ENCODE measurements around the gene CDH4. TPM values are rescaled to one million over a fixed set of nuclear protein-coding genes. Genes with fewer than 3 reads are reported as not detected.

The CDH4 gene
- total RNA-seq, 1 donor from 2014 or later, result 8.9 TPM

DNA sequence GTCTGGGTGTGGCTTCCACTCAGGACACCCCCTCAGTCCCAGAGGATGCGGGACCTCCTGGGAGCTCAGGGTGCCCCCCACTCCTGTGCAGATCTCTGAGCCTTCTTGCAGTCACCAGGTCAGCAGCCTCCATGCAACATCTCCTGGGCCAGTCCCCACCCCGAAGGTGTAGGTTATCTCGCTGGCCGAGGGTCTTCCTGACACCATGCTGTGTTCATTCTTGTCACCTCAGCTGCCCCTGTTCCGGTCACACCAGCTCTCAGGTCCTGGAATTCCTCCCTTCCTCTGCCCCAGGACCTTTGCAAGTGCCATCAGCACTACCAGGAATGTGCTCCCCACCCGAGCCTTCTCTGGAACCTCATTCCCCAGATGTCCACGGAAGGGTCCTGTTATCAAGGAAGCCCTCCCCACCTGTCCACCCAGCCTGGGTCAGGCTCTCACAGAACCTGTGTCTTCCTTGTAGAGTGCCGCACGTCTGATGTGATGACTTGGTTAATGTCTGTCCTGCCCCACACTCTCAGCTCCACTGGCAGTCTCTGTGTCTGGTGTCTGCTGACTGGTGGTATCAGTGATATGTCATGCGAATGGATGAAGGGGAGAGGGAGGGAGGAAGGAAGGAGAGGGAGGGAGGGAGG, 484.1 kb downstream of the CDH4 start:
- DNase-seq (ENCODE audit: low read depth, low spot score), result no peak
- TF ChIP-seq, protein P1, sequence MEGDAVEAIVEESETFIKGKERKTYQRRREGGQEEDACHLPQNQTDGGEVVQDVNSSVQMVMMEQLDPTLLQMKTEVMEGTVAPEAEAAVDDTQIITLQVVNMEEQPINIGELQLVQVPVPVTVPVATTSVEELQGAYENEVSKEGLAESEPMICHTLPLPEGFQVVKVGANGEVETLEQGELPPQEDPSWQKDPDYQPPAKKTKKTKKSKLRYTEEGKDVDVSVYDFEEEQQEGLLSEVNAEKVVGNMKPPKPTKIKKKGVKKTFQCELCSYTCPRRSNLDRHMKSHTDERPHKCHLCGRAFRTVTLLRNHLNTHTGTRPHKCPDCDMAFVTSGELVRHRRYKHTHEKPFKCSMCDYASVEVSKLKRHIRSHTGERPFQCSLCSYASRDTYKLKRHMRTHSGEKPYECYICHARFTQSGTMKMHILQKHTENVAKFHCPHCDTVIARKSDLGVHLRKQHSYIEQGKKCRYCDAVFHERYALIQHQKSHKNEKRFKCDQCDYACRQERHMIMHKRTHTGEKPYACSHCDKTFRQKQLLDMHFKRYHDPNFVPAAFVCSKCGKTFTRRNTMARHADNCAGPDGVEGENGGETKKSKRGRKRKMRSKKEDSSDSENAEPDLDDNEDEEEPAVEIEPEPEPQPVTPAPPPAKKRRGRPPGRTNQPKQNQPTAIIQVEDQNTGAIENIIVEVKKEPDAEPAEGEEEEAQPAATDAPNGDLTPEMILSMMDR (conservative IDR thresholded peaks at IDR 0.05), result no peak
- Mint-ChIP-seq H3K4me3 (no peak overlapping the region), H3K36me3 (ENCODE audit: low read depth) (no peaks in the 10 kb centered on the region), H3K4me1 (peaks cover 12% of the 10 kb centered on the region), H3K9me3 (no peaks in the 10 kb centered on the region), H3K27ac (ENCODE audit: unreplicated experiment) (no peak overlapping the region), H3K27me3 (ENCODE audit: low read depth) (no peaks in the 10 kb centered on the region)

- no peaks in the 10 kb centered on the region for H3K27me3 Mint-ChIP-seq (ENCODE audit: low read depth)
- no peak overlapping the region for H3K4me3 Mint-ChIP-seq
- no peak overlapping the region for H3K27ac Mint-ChIP-seq (ENCODE audit: unreplicated experiment)
- H3K4me1 Mint-ChIP-seq, result peaks cover 12% of the 10 kb centered on the region
- H3K36me3 Mint-ChIP-seq (ENCODE audit: low read depth), result no peaks in the 10 kb centered on the region
- DNase-seq (ENCODE audit: low read depth, low spot score), result no peak
- no peaks in the 10 kb centered on the region for H3K9me3 Mint-ChIP-seq
- TF ChIP-seq, protein P1 (conservative IDR thresholded peaks at IDR 0.05), result no peak
These were observed 484.8 kb downstream of the CDH4 start for GRCh38 chr20:61736751-61737310.

GRCh38 chr20:61737346-61737745, 485.3 kb downstream of the CDH4 start:
- Mint-ChIP-seq H3K36me3 (ENCODE audit: low read depth) (no peaks in the 10 kb centered on the region), H3K4me1 (peaks cover 16% of the 10 kb centered on the region), H3K4me3 (no peak overlapping the region), H3K9me3 (no peaks in the 10 kb centered on the region), H3K27me3 (ENCODE audit: low read depth) (no peaks in the 10 kb centered on the region), H3K27ac (ENCODE audit: unreplicated experiment) (no peak overlapping the region)
- no peak for DNase-seq (ENCODE audit: low read depth, low spot score)
- TF ChIP-seq, protein P1 (conservative IDR thresholded peaks at IDR 0.05), result no peak

DNA sequence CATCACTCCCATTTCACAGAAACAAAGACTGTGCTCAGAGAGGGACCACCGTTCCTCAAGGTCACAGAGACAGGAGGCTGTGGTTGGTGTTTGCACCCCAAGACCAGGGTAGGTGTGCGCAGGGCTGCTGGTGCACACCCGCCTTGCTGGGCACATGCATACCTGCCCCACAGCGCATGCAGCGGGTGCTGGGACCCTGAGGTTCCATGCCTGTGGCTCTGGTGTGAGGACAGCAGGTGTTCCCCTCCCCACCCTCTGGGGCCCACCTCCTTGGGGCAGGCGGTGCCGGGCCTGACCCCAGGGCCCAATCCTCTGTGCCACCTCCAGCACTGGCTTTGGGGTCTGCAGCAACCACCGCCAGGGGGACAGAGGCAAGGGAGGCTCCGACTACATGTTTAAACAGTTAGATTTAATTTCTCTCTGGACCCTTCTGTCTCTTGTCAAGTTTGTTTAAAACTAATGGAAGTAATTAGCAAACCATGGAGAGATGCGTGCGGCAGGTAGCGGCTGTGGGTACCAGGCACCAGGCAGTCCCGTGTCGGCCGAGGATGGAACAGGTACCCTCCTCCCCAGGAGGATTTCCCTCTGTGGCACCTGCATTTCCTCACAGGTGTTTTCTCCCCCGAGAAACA, 485.9 kb downstream of the CDH4 start:
- Mint-ChIP-seq H3K9me3 (no peaks in the 10 kb centered on the region), H3K4me3 (no peak overlapping the region), H3K36me3 (ENCODE audit: low read depth) (no peaks in the 10 kb centered on the region), H3K27me3 (ENCODE audit: low read depth) (no peaks in the 10 kb centered on the region), H3K4me1 (peaks cover 16% of the 10 kb centered on the region), H3K27ac (ENCODE audit: unreplicated experiment) (no peak overlapping the region)
- no peak for DNase-seq (ENCODE audit: low read depth, low spot score)
- TF ChIP-seq, protein P1 (conservative IDR thresholded peaks at IDR 0.05), result no peak

GRCh38 chr20:61738601-61739069, 486.6 kb downstream of the CDH4 start:
- Mint-ChIP-seq H3K9me3 (no peaks in the 10 kb centered on the region), H3K27ac (ENCODE audit: unreplicated experiment) (no peak overlapping the region), H3K4me1 (peaks cover 11% of the 10 kb centered on the region), H3K36me3 (ENCODE audit: low read depth) (no peaks in the 10 kb centered on the region), H3K4me3 (no peak overlapping the region), H3K27me3 (ENCODE audit: low read depth) (no peaks in the 10 kb centered on the region)
- no peak for DNase-seq (ENCODE audit: low read depth, low spot score)
- TF ChIP-seq, protein P1 (conservative IDR thresholded peaks at IDR 0.05), result no peak

Measured in neural crest cell (in vitro differentiated cells).